NCI-H2107 treated with DMSO at 0.1 percent for 48 hours (cell line): ENCODE measurements around the gene PRKCQ.

ENCODE experiments used
- DNase-seq: peaks from one replicate; lab custom pipeline; 2025; ENCODE audit not compliant: unreplicated experiment; lab: John Stamatoyannopoulos, UW

Gene PRKCQ

GRCh38 chr10:6528198-6528950, 51.7 kb downstream of the PRKCQ start:
- no peak for DNase-seq

- DNase-seq, result no peak
Observed at GRCh38 chr10:6525599-6526165, 54.4 kb downstream of the PRKCQ start.

DNA sequence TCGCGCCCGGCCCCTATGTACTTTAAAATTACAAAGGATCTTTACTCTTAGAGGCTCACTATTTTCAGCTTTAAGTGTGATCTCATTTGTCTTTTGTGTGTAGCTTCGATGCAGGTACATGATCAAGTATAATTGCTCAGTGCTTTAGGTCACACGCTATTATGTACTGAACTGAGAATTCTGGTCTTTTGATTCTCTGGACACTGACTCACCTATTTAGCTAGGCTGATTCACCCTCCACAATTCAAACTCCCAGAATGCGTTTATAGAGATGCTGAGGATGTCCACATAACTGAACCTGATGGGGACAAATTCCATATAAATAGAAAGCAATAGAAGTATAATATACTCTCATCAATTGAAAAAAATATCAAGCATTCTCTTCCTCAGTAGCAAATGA, 57.8 kb downstream of the PRKCQ start:
- DNase-seq, result no peak

DNA sequence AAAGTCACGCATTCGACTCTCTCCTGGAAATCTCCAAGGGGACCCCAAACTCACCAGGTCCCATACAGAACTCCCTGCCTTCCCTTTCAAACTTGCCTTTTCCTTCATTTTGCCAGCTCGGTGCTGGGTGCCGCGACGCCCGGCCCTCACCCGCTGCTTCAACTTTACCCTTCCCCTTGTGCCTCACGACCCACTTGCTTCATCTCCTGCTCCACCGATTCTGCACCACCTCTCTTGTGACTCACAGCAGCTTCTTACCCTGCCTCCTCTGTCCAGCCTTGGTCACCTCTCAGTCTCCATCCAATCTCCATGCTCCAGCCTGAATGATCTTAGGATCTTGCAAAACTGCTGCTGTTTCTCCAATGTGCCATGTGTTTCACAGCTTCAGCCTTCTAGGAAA, 59.9 kb downstream of the PRKCQ start:
- no peak for DNase-seq

DNA sequence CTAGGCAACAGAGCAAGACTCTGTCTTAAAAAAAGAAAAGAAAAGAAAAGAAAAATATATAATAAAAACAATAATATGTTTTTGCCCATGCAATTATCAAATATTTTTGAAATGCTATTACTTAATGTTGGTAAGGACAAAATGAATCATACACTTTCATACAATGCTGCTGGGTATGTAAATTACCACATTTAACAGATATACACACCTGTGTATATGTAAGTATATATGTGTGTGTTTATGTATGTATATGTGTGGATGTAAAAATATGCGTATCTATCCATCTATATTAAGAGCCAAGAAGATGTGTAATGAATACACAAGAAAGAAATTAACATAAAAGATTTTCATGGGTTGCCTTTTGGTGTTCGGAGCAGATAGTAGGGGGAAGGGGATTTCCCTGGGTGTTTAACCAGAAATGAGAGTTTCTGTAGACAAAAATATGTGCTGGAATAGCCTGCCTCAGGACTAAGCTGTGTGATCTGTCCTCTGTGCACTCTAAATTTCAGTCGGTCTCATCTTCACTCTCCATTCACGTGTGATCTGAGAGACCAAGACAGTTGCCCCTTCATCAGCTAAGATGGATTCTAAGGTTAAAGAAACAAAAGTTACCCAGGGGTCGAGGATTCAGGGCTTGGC, 61.2 kb downstream of the PRKCQ start:
- no peak for DNase-seq

DNA sequence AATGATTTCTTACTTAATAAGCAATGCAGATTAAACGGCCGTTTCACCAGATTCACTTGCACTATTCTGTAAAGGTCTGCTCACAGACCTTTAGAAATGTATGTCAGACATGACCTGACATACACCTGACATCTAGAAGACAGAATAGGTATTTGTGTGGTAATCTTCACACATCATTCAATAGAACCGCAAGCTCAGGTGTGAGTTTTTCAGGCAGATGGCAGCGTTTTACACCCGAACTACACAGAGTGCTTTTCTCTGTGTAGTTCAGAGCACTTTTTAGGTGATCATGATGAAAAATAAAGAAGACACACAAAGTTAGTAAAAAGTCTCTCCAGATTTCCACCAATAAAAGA, 63.2 kb downstream of the PRKCQ start:
- DNase-seq, result no peak

DNA sequence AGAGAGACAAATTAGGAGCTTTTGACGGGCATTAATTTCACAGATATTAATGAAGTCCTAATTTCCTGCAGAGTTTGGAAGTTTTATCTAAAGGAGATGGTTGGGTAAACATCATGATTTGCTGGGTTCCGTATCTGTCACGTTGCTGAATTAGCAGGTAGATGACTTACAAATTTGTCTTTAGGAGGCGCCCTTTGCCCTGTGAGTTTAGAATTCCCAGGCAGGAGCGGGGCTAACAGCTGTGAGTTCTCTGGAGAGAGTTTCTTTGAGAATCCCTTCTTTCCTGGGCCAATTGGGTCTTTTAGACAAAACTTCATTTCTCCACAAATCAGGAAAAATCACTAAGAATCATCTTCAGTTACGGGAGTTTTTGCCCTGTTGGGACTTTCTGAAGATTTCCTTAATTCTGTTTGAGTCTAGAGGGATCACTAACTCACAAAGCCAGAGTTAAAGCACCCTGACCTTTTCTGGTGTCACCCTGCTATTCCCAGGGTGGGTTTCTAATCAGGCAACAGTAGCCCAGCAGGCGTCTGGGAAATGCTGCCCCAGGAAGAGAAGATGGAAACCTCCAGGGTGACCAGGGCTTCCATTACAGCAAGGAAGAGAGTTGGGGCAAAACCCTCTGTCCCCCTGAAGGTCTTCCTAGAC, 63.7 kb downstream of the PRKCQ start:
- no peak for DNase-seq

- DNase-seq, result no peak
Observed at GRCh38 chr10:6514844-6515780, 65.0 kb downstream of the PRKCQ start.

GRCh38 chr10:6514180-6514579, 65.9 kb downstream of the PRKCQ start:
- no peak for DNase-seq

DNA sequence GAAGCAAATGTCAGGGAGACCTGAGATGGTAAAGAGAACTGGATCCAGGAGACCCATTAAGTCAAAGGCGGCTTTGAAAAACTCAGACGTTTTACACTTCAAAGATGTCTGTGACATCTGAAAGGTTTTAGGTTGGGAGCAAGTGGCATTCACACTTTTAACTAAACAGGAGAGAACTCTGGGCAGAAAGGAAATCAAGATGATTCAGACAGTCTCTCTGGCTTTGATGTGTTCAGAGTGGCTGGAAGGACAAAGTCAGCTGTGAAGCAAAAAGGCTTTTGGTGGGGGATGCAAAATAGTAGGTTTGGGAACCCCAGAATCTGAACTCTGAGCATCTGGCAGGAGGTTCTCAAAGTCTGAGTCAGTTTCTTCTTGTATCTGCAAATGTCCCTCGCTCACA, 66.6 kb downstream of the PRKCQ start:
- no peak for DNase-seq

- DNase-seq, result no peak
Observed at GRCh38 chr10:6512182-6512581, 67.9 kb downstream of the PRKCQ start.

DNA sequence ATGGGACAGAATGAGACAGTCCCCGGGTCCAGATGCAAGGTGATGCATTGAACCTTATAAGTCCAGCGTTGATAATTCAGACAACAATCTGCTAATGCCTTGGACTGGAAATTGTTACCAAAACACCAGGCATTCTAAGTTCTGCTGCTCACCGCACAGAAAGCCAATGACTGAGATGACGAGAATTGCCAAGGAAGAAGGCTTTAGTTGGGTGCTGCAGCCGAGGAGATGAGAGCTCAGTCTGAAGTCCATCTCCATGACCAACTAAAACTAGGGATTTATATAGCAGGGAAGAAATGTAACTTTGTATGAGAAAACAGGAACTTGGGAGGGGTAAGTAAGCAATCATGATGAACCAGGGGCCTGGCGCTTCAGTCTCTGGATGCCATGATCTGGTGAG, 68.7 kb downstream of the PRKCQ start:
- no peak for DNase-seq

DNA sequence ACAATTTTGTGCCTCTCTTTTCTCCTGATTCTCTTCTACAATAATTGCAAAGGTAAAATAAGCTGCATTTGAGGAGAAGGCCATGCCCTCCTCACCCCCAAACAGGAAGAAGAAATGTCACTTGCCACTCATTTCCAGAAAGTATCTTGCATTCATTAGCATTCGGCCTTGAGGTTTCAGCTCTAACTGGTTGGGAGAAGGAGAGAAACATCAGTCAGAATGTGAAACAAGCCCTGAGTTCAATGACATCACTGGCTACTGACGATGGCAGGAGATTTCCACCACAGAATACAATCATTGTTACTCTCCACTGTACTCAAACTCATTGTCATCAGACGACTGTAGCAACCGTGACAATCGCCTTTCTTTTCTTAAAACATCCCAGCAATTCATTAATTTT, 72.8 kb downstream of the PRKCQ start:
- no peak for DNase-seq

DNA sequence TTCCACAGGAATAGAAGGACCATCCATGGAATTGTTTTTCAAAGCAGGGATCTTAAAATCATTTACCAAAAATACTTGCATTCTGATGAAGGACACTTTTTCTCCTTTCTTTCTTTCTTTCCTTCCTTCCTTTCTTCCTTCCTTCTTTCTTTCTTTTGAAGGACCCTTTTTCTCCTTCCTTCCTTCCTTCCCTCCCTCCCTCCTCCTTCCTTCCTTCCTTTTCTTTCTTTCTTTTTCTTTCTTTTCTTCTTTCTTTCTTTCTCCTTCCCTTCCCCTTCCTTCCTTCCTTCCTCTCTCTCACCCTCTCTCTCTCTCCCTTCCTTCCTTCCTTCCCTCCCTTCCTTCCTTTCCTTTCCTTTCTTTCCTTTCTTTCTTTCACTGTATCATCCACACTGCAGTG, 74.8 kb downstream of the PRKCQ start:
- no peak for DNase-seq

GRCh38 chr10:6504296-6504695, 75.8 kb downstream of the PRKCQ start:
- no peak for DNase-seq

GRCh38 chr10:6503171-6503570, 76.9 kb downstream of the PRKCQ start:
- no peak for DNase-seq

DNA sequence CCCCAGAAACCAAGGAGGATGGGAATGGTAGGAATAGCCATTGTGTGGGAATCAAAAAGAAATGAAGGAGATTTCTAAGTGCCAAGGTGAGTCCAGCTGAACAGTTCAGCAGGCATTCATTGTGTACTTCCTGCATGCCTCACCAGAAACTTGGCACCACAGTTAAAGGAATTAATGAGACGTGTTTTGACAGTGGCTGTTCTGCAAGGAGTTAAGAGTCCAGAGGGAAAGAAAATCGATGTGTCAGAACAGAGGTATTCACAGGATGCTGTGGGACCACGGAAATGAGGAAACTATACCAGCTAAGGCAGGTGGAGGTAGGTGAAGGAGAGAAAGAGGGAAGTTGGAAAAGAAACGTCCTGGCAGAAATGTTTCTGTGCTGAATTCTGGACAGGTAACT, 78.1 kb downstream of the PRKCQ start:
- no peak for DNase-seq

DNA sequence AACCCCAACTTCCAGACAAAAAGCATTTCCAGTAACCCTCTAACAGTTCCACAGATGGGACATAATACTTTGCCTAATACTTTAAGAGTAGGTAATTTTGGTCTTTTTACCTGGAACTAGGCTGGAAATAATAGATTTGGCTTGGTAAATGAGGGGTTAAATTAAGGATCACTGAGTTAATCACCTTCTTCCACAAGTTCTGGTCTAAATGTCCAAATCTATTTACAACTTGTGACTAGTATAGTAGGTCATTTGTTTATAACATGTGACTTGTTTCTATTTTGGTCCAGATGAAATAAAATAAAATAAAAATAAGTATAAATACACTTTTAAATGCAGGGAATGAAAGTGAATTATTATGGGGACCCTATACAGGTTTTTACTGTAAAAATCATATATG, 80.1 kb downstream of the PRKCQ start:
- no peak for DNase-seq

GRCh38 chr10:6498771-6499170, 81.3 kb downstream of the PRKCQ start:
- no peak for DNase-seq

DNA sequence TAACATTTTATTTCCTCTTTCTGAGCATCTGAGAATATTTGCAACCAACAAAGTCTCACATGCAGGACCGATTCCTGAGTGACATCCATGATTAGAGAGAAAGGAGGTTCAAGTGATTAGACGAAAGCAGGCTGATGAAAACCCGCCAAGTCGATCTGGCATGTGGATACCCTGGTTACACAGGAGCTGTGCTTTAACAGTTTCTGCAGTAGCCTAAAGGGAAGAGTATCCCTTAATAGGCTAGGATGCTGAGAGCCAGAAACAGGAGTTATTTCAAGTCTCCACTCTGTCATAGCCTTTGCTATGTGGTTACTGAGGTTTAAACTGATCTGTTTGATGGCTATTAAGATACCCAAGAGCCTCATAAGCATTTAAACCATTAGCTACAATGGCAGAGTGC, 82.5 kb downstream of the PRKCQ start:
- DNase-seq, result no peak

GRCh38 chr10:6494936-6495592, 85.0 kb downstream of the PRKCQ start:
- no peak for DNase-seq
